Measurements from ENCODE around the gene RHEB. TPM values are rescaled to one million over a fixed set of nuclear protein-coding genes. Genes with fewer than 3 reads are reported as not detected.

The RHEB gene
- total RNA-seq, 1 donor from 2014 or later, result 143 TPM

DNA sequence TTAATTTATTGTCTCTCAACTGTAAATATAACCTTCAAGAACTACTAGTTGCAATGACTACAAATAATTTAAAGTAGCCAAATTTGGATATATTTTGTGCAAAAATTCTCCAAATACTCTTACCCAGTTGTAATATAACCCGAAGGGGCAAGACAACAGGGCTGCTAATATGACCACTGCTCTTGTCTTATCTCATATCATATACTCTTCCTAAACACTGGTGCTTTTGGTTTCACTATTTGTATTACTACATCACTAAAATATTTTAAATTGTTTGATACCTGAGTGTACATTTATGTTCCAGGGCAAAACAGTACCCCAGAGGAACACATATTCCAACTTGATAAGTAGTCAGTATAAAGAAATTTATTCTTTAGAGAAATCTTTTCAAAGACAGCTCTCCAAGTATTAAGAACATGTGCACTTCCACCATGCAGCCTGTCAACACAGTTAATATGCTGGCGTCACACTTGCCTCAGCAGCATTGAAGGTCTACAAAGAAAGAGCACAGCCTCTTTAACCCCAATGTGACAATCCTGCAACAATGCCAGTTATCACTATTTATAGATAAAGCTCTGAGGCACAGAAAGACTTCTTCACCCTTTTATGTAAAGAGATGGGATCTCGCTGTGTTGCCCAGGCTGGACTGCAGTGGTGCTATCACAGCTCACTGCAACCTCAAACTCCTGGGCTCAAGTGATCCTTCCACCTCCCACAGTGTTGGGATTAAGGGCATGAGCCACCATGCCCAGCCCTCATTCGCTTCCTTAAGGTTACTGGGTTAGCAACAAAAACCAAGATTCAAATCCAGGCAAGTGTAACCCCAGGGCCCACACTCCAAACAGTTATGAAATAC is 37.8 kb downstream of the RHEB start:
- H3K27ac ChIP-seq (ENCODE audit: low read depth, low read length), result no peak overlapping the region
- peaks cover 86% of the 10 kb centered on the region for H3K79me2 ChIP-seq (ENCODE audit: insufficient read depth, low read length)
- peaks cover 17% of the 10 kb centered on the region for H3K4me1 ChIP-seq (ENCODE audit: insufficient read depth, low read length)
- TF ChIP-seq EZH2 (IDR thresholded peaks at IDR 0.05; ENCODE audit: insufficient read depth, low read length), result no peak
- TF ChIP-seq, protein P1, sequence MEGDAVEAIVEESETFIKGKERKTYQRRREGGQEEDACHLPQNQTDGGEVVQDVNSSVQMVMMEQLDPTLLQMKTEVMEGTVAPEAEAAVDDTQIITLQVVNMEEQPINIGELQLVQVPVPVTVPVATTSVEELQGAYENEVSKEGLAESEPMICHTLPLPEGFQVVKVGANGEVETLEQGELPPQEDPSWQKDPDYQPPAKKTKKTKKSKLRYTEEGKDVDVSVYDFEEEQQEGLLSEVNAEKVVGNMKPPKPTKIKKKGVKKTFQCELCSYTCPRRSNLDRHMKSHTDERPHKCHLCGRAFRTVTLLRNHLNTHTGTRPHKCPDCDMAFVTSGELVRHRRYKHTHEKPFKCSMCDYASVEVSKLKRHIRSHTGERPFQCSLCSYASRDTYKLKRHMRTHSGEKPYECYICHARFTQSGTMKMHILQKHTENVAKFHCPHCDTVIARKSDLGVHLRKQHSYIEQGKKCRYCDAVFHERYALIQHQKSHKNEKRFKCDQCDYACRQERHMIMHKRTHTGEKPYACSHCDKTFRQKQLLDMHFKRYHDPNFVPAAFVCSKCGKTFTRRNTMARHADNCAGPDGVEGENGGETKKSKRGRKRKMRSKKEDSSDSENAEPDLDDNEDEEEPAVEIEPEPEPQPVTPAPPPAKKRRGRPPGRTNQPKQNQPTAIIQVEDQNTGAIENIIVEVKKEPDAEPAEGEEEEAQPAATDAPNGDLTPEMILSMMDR (IDR thresholded peaks at IDR 0.05; ENCODE audit: insufficient read depth, low read depth, low read length), result no peak
- no peak for FAIRE-seq
- no peak overlapping the region for H3K4me2 ChIP-seq (ENCODE audit: low read length)
- H3K9me3 Mint-ChIP-seq (ENCODE audit: unreplicated experiment), result no peaks in the 10 kb centered on the region
- H3K27ac Mint-ChIP-seq (ENCODE audit: unreplicated experiment), result no peak overlapping the region
- no peaks in the 10 kb centered on the region for H3K27me3 ChIP-seq (ENCODE audit: insufficient read depth, low read length)
- no peak overlapping the region for H2AFZ ChIP-seq (ENCODE audit: low read depth, low read length)
- H3K4me1 Mint-ChIP-seq (ENCODE audit: low read depth, unreplicated experiment), result peaks cover 20% of the 10 kb centered on the region
- no peak overlapping the region for H3K4me3 ChIP-seq (ENCODE audit: insufficient read depth, low read depth, low read length)
- H3K4me3 Mint-ChIP-seq (ENCODE audit: unreplicated experiment), result no peak overlapping the region
- no peak for DNase-seq (ENCODE audit: low read depth)
- H3K9ac ChIP-seq (ENCODE audit: low read length), result no peak overlapping the region
- H3K36me3 ChIP-seq (ENCODE audit: insufficient read depth, low read length), result peaks cover 24% of the 10 kb centered on the region
- H4K20me1 ChIP-seq (ENCODE audit: insufficient read depth, low read length), result peaks cover 60% of the 10 kb centered on the region
- H3K27me3 Mint-ChIP-seq (ENCODE audit: low read depth, unreplicated experiment), result no peaks in the 10 kb centered on the region
- H3K36me3 Mint-ChIP-seq (ENCODE audit: low read depth, unreplicated experiment), result peaks cover 16% of the 10 kb centered on the region
- no peaks in the 10 kb centered on the region for H3K9me3 ChIP-seq (ENCODE audit: insufficient read depth, low read depth, low read length)

DNA sequence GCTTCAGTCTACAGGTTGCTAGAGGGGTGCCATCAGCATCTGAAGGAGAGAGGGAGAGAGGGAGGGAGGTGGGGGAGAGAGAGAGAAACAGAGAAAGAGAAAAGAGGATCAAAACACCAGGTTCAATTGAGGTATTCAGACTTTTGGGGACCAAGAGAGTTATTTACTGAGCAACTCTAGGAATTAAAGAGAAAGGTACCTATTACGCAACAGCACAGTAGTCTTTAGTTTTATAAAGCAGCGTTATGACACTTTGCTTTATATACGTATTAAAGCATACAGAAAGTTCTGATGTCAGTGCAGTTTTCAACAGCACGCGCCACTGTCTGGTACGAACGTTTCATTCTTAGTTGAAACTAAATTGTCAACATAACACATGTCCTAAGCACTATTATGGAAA is 41.8 kb downstream of the RHEB start:
- no peak overlapping the region for H3K4me2 ChIP-seq (ENCODE audit: low read length)
- peaks cover 14% of the 10 kb centered on the region for H3K36me3 Mint-ChIP-seq (ENCODE audit: low read depth, unreplicated experiment)
- no peaks in the 10 kb centered on the region for H3K9me3 Mint-ChIP-seq (ENCODE audit: unreplicated experiment)
- peaks cover 16% of the 10 kb centered on the region for H3K36me3 ChIP-seq (ENCODE audit: insufficient read depth, low read length)
- peaks cover 2% of the 10 kb centered on the region for H3K4me1 Mint-ChIP-seq (ENCODE audit: low read depth, unreplicated experiment)
- no peak overlapping the region for H3K9ac ChIP-seq (ENCODE audit: low read length)
- H3K27ac ChIP-seq (ENCODE audit: low read depth, low read length), result no peak overlapping the region
- FAIRE-seq (no peak), DNase-seq (ENCODE audit: low read depth) (no peak)
- H3K27me3 Mint-ChIP-seq (ENCODE audit: low read depth, unreplicated experiment), result no peaks in the 10 kb centered on the region
- H3K27ac Mint-ChIP-seq (ENCODE audit: unreplicated experiment), result no peak overlapping the region
- H3K79me2 ChIP-seq (ENCODE audit: insufficient read depth, low read length), result peaks cover 94% of the 10 kb centered on the region
- H3K4me1 ChIP-seq (ENCODE audit: insufficient read depth, low read length), result peaks cover 4% of the 10 kb centered on the region
- TF ChIP-seq EZH2 (IDR thresholded peaks at IDR 0.05; ENCODE audit: insufficient read depth, low read length), result no peak
- TF ChIP-seq, protein P1 (IDR thresholded peaks at IDR 0.05; ENCODE audit: insufficient read depth, low read depth, low read length), result no peak
- no peaks in the 10 kb centered on the region for H3K9me3 ChIP-seq (ENCODE audit: insufficient read depth, low read depth, low read length)
- no peak overlapping the region for H2AFZ ChIP-seq (ENCODE audit: low read depth, low read length)
- H3K4me3 ChIP-seq (ENCODE audit: insufficient read depth, low read depth, low read length), result no peak overlapping the region
- no peak overlapping the region for H3K4me3 Mint-ChIP-seq (ENCODE audit: unreplicated experiment)
- H4K20me1 ChIP-seq (ENCODE audit: insufficient read depth, low read length), result peaks cover 61% of the 10 kb centered on the region
- no peaks in the 10 kb centered on the region for H3K27me3 ChIP-seq (ENCODE audit: insufficient read depth, low read length)

Data from astrocyte (in vitro differentiated cells and primary cell).